Panc1 (cell line): Measurements from ENCODE around the gene RIOK2.

Source experiments
- POLR2AphosphoS5 ChIP-seq: IDR thresholded peaks from 2 replicates; pipeline ENCODE4 v1.6.1; 2012; ENCODE audit warnings: mild to moderate bottlenecking, low read depth, low read length, moderate library complexity
- TF ChIP-seq, protein P1 (sequence below): fragments of 450-650 bp; IDR thresholded peaks from 2 replicates; pipeline ENCODE4 v1.5.1; 2017; ENCODE audit warnings: mild to moderate bottlenecking

DNA sequence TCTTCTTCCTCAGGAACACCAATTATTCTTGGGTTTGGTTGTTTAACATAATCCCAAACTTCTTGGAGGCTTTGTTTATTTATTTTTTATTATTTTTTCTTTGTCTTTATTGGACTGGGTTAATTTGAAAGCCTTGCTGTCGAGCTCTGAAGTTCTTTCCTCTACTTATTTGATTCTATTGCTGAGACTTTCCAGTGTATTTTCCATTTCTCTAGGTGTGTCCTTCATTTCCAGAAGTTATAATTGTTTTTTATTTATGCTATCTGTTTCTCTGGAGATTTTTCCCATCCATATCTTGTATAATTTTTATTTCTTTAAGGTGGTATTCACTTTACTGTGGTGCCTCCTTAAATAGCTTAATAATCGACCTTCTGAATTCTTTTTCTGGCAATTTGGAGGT is 8.8 kb upstream of the RIOK2 start:
- TF ChIP-seq, protein P1, sequence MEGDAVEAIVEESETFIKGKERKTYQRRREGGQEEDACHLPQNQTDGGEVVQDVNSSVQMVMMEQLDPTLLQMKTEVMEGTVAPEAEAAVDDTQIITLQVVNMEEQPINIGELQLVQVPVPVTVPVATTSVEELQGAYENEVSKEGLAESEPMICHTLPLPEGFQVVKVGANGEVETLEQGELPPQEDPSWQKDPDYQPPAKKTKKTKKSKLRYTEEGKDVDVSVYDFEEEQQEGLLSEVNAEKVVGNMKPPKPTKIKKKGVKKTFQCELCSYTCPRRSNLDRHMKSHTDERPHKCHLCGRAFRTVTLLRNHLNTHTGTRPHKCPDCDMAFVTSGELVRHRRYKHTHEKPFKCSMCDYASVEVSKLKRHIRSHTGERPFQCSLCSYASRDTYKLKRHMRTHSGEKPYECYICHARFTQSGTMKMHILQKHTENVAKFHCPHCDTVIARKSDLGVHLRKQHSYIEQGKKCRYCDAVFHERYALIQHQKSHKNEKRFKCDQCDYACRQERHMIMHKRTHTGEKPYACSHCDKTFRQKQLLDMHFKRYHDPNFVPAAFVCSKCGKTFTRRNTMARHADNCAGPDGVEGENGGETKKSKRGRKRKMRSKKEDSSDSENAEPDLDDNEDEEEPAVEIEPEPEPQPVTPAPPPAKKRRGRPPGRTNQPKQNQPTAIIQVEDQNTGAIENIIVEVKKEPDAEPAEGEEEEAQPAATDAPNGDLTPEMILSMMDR = no peak
- TF ChIP-seq POLR2AphosphoS5 = no peak
